Stimulated activated CD4-positive, alpha-beta T cell treated with anti-CD3 and anti-CD28 coated beads, TNF-alpha, amount 100 ng/mL, for 24 hours (primary cell): Measurements from ENCODE around the gene SHC2.
"Not testable (repeated sequence)": the region's sequence is repeated elsewhere in the genome, so short reads cannot be mapped to it uniquely, and the experiment has no call there.

Experiments used
- DNase-seq, 3 experiments: peaks; one replicate each; pipeline ENCODE4 v3.0.0-alpha.2; 2020; ENCODE audit warnings: low read depth in 3 of 3

The SHC2 gene

DNA sequence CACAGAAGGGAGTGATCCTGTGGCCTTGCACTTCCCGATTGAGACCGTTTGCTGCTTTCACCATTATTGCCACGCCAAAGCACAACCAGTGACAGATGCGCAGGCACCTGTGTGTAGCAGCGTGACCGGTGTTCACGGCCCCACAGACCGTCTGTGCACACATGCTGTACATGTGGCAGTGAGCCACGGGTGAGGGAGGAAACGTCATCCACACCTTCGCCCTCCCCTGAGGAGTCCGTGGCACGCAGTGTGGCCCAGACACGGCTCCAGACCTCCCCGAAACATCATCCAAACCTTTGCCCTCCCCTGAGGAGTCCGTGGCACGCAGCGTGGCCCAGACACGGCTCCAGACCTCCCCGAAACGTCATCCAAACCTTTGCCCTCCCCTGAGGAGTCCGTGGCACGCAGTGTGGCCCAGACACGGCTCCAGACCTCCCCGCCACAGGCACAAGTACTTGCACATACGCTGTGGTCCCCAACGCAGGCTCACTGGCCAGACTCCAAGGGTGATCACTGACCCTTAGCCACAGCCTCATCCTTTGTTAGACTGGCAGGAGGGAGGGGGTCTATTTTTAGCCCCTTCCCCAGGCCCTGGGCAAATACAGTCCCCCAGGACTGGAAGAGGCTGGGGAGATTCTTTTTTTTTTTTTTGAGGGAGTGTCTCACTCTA lies 7.9 kb upstream of the SHC2 start:
- DNase-seq: no peak

GRCh38 chr19:467554-467953 lies 6.7 kb upstream of the SHC2 start:
- DNase-seq: no peak

- DNase-seq: no peak
Measured at GRCh38 chr19:465056-465816, 4.4 kb upstream of the SHC2 start.

- DNase-seq: no peak
Measured at GRCh38 chr19:464208-464545, 3.3 kb upstream of the SHC2 start.

GRCh38 chr19:463483-464207 lies 2.8 kb upstream of the SHC2 start:
- DNase-seq: no peak

- no peak for DNase-seq
Measured at GRCh38 chr19:461721-462551, 1.1 kb upstream of the SHC2 start.

DNA sequence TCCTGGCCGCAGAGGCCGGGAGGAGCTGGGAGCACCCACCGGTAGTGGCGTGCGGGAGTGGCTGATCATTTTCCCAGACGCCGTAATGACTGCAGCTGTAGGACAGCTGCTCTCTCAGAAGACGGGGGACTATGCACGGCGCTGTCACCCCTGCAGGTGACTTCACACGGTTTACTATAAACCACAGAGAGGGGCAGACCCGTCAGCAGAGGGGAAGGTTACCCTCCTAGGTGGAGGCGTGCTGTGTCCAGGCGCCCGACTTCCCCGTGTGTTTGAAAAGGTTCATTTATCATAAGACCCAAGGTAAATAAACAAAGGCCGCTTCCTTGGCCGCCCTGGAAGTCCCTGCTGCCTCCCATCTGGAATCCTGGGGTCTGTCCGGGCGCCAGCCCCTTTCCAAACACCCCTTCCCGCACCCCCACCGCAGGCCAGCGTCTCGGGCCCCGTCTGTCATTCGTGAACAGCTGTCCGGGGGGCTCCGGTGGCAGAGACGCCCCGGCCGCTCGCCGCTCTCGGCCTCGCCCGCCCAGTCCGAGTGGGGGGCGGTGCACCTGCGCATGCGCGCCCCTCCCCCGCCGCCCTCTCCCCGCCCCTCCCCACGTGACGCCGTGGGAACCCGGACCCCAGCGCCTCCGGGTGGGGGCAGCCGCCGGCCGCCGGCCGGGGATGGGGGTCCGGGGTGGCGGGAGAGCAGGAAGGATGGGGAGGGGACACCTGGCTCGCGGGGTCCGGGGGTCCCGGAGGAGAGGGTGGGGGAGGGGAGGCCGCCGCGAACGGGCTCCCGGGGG lies 915 bp downstream of the SHC2 start:
- DNase-seq: peak in 1 of 3 experiments; percentile 17

DNA sequence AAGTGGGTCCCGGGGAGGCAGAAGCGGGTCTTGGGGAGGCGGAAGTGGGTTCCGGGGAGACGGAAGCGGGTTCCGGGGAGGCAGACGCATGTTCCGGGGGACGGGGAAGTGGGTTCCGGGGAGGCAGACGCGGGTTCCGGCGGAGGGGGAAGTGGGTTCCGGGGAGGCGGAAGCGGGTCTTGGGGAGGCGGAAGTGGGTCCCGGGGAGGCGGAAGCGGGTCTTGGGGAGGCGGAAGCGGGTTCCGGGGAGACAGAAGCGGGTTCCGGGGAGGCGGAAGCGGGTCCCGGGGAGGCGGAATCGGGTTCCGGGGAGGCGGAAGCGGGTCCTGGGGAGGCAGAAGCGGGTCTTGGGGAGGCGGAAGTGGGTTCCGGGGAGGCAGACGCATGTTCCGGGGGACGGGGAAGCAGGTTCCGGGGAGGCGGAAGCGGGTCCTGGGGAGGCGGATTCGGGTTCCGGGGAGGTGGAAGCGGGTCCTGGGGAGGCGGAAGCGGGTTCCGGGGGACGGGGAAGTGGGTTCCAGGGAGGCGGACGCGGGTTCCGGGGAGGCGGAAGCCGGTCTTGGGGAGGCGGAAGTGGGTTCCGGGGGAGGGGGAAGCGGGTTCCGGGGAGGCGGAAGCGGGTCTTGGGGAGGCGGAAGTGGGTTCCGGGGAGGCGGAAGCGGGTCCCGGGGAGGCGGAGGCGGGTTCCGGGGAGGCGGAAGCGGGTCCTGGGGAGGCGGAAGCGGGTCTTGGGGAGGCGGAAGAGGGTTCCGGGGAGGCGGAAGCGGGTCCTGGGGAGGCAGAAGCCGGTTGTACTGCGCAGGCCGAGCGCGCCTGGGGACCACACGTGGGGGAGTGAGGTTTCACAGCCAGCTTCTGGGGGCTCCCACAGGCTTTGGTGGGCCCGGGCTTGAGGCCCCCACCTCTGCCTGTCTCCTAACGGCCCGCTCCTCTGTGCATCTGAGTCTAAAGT lies 2.5 kb downstream of the SHC2 start:
- DNase-seq: no peak

GRCh38 chr19:457636-458035 lies 3.2 kb downstream of the SHC2 start:
- DNase-seq: no peak

GRCh38 chr19:456547-457110 lies 4.2 kb downstream of the SHC2 start:
- no peak for DNase-seq

GRCh38 chr19:455851-456546 lies 4.8 kb downstream of the SHC2 start:
- DNase-seq: no peak

GRCh38 chr19:455031-455705 lies 5.7 kb downstream of the SHC2 start:
- no peak for DNase-seq

DNA sequence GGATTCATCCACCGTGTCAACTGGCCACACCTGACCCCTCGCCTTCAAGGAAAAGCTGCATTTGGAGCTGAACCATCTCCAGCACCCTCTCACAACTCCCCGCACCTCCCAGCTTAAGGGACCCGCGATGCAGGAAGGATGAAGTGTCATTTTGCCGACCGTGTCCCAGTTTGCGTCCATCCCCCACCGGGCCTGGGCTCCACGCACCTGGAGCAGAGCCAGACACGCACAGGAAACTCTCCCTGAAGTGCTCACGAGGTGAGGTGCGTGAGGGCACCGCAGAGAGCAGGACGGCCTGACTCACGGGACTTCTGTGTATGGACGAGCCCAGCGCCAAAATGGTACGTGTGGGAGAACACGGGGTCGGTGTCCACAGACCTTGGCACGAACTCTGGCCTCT lies 7.2 kb downstream of the SHC2 start:
- no peak for DNase-seq

- no peak for DNase-seq
Measured at GRCh38 chr19:452829-453228, 8.0 kb downstream of the SHC2 start.

GRCh38 chr19:450912-451481 lies 9.8 kb downstream of the SHC2 start:
- not testable (repeated sequence) for DNase-seq

DNA sequence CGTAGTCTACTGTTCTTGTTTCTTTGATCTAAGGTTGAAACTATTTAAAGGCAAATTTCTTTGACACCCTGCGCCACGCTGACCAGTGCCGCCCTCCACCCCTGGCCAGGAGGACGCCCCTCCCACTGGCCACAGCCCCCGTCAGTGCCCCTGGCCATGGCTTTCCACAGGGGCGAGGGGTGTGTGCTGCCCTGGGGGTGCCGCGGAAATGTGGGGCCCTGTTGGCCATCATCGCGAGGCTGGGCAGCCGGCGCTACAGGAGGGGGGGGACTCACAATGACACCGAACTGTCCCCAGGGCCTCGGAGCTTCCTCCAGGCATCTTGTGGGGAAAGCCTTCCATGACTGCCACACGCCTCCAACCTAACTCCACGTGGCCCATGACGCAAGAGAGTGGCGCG lies 10.9 kb downstream of the SHC2 start:
- no peak for DNase-seq

DNA sequence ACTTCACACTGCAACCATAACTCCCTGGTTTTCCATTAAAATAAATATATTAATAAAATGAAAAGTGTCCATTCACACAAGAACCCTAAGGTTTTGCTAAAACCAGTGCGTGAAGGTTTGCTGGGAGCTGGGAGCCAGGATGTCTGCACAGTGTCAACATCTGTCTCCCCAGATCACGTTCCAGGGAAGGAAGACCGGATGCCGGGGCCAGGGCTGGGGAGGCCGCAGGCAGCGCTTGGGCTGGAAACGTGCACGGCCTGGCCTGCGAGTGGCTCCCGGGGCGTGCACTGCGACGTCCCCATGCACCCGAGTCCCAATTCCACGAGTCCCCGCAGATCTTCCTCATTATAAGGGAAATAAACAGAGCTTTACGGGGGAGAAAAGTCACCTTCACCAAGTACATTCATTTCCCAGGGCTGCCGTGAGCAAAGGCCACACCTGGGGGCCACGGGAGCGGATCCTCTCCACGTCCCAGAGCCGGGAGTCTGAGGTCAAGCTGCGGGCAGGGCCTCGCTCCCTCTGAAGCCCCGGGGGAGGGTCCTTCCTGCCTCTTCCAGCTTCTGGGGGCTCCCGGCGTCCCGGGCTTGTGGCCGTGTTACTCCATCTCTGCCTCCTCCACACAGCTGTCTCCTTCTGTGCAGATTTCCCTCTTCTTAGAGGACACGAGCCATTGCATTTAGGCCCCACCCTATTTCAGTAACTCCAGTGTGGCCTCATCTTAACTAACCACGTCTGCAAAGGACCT lies 12.8 kb downstream of the SHC2 start:
- DNase-seq: no peak

DNA sequence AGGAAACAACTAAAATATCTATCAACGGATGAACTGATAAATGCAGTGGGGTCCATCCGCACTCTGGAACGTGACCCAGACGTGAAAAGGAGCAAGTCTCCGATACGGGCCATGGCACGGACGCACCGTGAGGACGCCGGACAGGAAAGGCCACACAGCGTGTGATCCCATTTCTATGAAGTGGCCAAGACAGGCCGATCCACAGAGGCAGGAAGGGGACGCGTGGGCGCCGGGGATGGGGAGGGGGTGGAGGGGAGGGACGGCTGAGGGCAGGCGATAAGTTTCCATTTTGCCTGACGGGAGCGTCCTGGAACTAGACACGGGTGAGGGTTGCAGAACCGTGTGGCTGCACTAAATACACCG lies 13.8 kb downstream of the SHC2 start:
- no peak for DNase-seq
